A549 treated with ZK216348 at 1 μM for 4 hours (cell line): ENCODE data around the gene VPS37B. TPM values are rescaled to one million over a fixed set of nuclear protein-coding genes. Genes with fewer than 3 reads are reported as not detected.

Experiments
- total RNA-seq: library from RNA; stranded (reverse); fragments of 200-300 nt; extraction: Qiagen RNA extraction; gene quantifications from 5 replicates; pipeline ENCODE4 v1.2.3, GENCODE V29; 2022; ENCODE audit warnings: low read depth

VPS37B gene
- 27.7 to 30.8 TPM (median 28.8 TPM) in 5 replicates for total RNA-seq

DNA sequence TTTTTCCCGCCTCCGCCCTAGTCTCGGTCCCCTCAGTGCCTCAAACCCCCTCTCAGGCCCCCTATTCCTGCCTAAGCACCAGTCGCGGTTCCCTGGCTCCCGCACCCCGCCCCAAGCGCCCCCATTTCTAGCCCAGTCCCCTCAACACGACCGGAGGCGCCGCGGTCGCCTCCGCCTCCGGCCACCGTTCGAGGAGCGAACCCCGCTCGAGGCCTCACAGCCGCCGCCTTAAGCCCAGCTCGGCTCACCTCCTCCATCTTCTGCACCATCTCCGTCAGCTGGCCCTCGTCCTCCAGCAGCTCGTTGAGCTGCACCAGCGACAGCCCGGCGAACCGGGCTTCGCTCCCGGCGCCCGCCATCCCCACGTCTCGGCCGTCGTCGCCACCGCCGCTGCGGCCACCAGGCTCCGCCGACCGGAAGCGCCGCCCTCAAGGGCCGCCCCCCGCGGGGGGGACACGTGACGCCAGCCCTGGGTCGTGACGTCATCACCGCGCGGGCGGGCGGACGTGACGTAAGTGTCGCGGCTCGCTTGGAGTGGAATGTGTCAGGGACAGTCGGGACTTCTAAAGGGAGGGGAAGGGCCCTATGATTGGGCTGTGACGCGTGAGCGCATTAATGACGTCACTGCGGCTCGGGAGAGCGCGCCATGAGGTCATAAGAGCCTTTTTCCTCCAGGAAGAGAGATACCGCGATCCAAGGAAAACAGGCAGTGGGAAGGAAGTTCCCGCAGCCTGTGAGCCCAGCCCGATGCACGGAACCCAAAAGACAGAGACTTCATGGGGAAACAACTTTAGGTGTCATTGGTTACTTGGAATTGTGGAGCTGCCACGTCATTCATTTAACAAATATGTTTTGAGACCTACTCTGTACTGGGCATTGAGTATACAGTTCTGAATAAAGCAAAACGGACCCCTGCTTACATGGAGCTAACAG, at the start of gene VPS37B:
Gene VPS37B (minus strand): TSS at position 421 of the 933 bp plus-strand sequence. CDS start 62 bp downstream, at position 359.

DNA sequence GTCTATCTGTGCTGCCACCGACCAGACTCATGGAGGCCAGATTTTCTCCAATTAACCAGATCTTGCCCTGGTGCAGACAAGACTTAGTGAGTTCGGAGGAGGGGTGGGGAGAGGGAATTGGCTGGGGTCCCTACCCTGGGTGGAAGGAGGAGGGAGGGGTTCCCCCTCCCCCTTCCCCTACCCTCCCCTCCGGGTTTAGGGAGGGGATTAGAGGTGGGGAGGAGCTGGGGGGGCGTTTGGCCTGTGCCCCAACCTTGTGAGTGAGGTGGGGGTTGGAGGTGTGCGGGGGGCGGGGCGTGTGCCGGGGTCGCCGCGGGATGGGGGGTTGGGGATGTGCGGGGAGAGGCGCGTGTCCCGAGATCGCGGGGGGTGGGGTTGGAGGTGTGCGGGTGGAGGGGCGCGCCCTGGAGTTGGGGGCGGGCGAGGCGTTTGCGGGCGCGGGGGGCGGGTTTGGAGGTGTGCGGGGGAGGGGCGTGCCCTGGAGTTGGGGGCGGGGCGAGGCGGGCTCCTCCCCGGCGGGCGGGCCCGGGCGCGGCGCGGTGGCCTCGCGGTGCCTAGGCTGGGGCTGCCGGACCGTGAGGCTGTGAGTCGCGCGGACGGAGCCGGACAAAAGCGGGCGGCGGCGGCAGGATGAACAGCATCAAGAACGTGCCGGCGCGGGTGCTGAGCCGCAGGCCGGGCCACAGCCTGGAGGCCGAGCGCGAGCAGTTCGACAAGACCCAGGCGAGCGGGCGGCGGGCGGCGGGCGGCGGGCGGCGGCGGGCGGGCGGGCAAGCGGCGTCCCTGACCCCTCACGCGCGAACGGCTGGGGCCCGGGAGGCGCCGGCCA, 60.8 kb downstream of the VPS37B start, which contains the start of gene HIP1R:
Gene HIP1R (plus strand): TSS at position 537 of the 829 bp plus-strand sequence. CDS start 94 bp downstream, at position 631.

Other genes starting within 250 kb of the VPS37B start
- gene HCAR2, start 192.8 kb downstream of the VPS37B start, total RNA-seq, result 0.18 to 0.19 TPM in 2 of 5 replicates, not detected in the others
- gene HCAR3, start 179.3 kb downstream of the VPS37B start, total RNA-seq, result 0.06 to 0.14 TPM (median 0.11 TPM) in 3 of 5 replicates, not detected in the others
- gene HCAR1, start 165.3 kb downstream of the VPS37B start, total RNA-seq, result 0.04 TPM in 2 of 5 replicates, not detected in the others
- 51.9 to 71.8 TPM (median 59.0 TPM) in 5 replicates for gene DENR, start 143.3 kb downstream of the VPS37B start, total RNA-seq
- gene CCDC62, start 121.6 kb downstream of the VPS37B start, total RNA-seq, result 0.06 to 0.16 TPM (median 0.11 TPM) in 4 of 5 replicates, not detected in the other
- gene HIP1R, start 60.7 kb downstream of the VPS37B start, total RNA-seq, result 10.2 to 19.9 TPM (median 17.4 TPM) in 5 replicates
- gene ABCB9, start 70.3 kb upstream of the VPS37B start, total RNA-seq, result 7.2 to 11.1 TPM (median 9.8 TPM) in 5 replicates
- gene OGFOD2, start 79.1 kb upstream of the VPS37B start, total RNA-seq, result 12.2 to 17.5 TPM (median 15.9 TPM) in 5 replicates
- 222 to 265 TPM (median 247 TPM) in 5 replicates for gene ARL6IP4, start 84.6 kb upstream of the VPS37B start, total RNA-seq